ENCODE results near the gene ARID5A. TPM values are rescaled to one million over a fixed set of nuclear protein-coding genes. Genes with fewer than 3 reads are reported as not detected.

ARID5A gene
- total and polyA plus RNA-seq, 2 of the 13 experiments (the other 11 are each of a cell fraction or from before 2014, with no cell fraction given), result 6.0 to 9.5 TPM

DNA sequence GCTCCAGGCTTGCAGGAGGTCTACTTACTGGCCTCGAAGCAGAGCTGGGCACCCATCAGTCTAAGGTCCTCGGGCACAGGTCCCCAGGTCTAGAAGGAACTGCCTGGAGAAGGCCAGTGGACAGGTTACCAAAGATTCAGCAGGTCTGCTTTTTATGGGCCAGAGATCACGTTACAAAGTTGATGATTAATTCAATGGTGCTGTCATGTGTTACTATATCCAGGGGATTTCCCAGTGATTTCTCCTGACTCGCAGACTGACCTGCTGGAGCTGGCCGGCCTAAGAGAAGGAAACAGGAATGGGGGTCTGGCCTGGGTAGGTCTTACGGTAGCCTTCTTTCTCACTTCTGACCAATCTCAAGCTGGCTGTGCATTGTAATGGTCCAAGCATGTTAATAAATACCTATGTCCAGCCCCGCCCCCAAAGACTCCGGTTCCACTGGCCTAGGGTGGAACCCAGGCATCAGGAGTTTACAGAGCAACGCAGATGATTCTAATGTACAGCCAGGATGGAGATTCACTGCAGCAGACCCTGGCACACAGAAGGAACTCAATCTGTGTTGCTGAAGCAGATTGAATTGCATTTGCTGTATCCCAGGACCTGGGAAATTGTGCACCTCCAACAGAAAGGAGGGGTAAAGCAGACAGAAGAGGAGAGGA is 31.2 kb upstream of the ARID5A start, which contains the start of gene NEURL3 (continued):
- TF ChIP-seq ZNF687 (CRISPR knock-in tag; IDR thresholded peaks at IDR 0.05), result 0 out of 2 replicates have a peak, but pooled peaks have one; percentile 32
- no peak for TF ChIP-seq ONECUT2 (CRISPR knock-in tag; IDR thresholded peaks at IDR 0.05)
- TF ChIP-seq ZEB1 (IDR thresholded peaks at IDR 0.05; ENCODE audit: insufficient replicate concordance, low read depth), result no peak
- no peak for TF ChIP-seq NCOA5 (CRISPR knock-in tag; IDR thresholded peaks at IDR 0.05)
- no peak for TF ChIP-seq XRCC5 (optimal IDR thresholded peaks at IDR 0.05; ENCODE audit: low read length)
- TF ChIP-seq, protein P1, sequence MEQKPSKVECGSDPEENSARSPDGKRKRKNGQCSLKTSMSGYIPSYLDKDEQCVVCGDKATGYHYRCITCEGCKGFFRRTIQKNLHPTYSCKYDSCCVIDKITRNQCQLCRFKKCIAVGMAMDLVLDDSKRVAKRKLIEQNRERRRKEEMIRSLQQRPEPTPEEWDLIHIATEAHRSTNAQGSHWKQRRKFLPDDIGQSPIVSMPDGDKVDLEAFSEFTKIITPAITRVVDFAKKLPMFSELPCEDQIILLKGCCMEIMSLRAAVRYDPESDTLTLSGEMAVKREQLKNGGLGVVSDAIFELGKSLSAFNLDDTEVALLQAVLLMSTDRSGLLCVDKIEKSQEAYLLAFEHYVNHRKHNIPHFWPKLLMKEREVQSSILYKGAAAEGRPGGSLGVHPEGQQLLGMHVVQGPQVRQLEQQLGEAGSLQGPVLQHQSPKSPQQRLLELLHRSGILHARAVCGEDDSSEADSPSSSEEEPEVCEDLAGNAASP (CRISPR knock-in tag; IDR thresholded peaks at IDR 0.05; ENCODE audit: borderline replicate concordance), result no peak
- 0 out of 2 replicates have a peak, but pooled peaks have one; percentile 8 for TF ChIP-seq ZNF644 (CRISPR knock-in tag; IDR thresholded peaks at IDR 0.05; ENCODE audit: low read depth)
- TF ChIP-seq U2AF1 (optimal IDR thresholded peaks at IDR 0.05; ENCODE audit: low read depth, low read length), result no peak
- no peak for TF ChIP-seq NAIF1 (CRISPR knock-in tag; IDR thresholded peaks at IDR 0.05; ENCODE audit: borderline replicate concordance)
- TF ChIP-seq SOX6 (IDR thresholded peaks at IDR 0.05), result no peak
- peak; percentile 40; the same call in 1 of the 2 replicates for TF ChIP-seq SOX6 (CRISPR knock-in tag; IDR thresholded peaks at IDR 0.05)
- peak; percentile 50; the same call in 1 of the 2 replicates for TF ChIP-seq PHF21A (CRISPR knock-in tag; IDR thresholded peaks at IDR 0.05)
- TF ChIP-seq PATZ1 (CRISPR knock-in tag; IDR thresholded peaks at IDR 0.05), result 0 out of 2 replicates have a peak, but pooled peaks have one; percentile 19
- peak; percentile 45; the same call in 1 of the 2 replicates for TF ChIP-seq SAP130 (CRISPR knock-in tag; IDR thresholded peaks at IDR 0.05; ENCODE audit: low read depth)
- no peak for TF ChIP-seq ZNF615 (CRISPR knock-in tag; IDR thresholded peaks at IDR 0.05; ENCODE audit: borderline replicate concordance)
- TF ChIP-seq HDAC2 (CRISPR knock-in tag; IDR thresholded peaks at IDR 0.05), result 0 out of 2 replicates have a peak, but pooled peaks have one; percentile 24
- 0 out of 2 replicates have a peak, but pooled peaks have one; percentile 24 for TF ChIP-seq ZNF329 (CRISPR knock-in tag; IDR thresholded peaks at IDR 0.05; ENCODE audit: low read depth)
- peak; percentile 73; the same call in 1 of the 2 replicates for TF ChIP-seq ZNF430 (CRISPR knock-in tag; IDR thresholded peaks at IDR 0.05)
- TF ChIP-seq RAD51 (IDR thresholded peaks at IDR 0.05; ENCODE audit: borderline replicate concordance), result no peak
- TF ChIP-seq ZNF383 (CRISPR knock-in tag; IDR thresholded peaks at IDR 0.05; ENCODE audit: borderline replicate concordance), result no peak
- TF ChIP-seq SPEN (CRISPR knock-in tag; IDR thresholded peaks at IDR 0.05; ENCODE audit: low read depth), result no peak
- no peak for TF ChIP-seq ZNF563 (CRISPR knock-in tag; IDR thresholded peaks at IDR 0.05)
- TF ChIP-seq HNRNPLL (IDR thresholded peaks at IDR 0.05; ENCODE audit: low read depth, low read length, poor library complexity, severe bottlenecking), result no peak
